AG04450 (cell line): ENCODE data around the gene MEIS2. TPM values are rescaled to one million over a fixed set of nuclear protein-coding genes. Genes with fewer than 3 reads are reported as not detected.

Experiments
- CTCF ChIA-PET: fragments of 300-600, 350-600 bp; formaldehyde crosslinking; extraction: SDS; loops from one replicate; lab custom pipeline; 2022; ENCODE audit warnings: antibody characterized with exemption, inconsistent platforms; lab: Charles Lee
- POLR2A ChIA-PET: fragments of 350-600 bp; formaldehyde crosslinking; extraction: SDS; loops from one replicate; lab custom pipeline; 2021; ENCODE audit warnings: antibody characterized with exemption, inconsistent platforms; lab: Yijun Ruan, JAX
- DNase-seq: peaks from one replicate; pipeline ENCODE4 v3.0.0-alpha.2; 2011; ENCODE audit warnings: low read depth, low spot score
- H3K27ac ChIP-seq: one replicate; pipeline ENCODE4 v1.5.1; 2012; ENCODE audit warnings: low read depth, low read length, control low read depth
- H3K27me3 ChIP-seq: one replicate; pipeline ENCODE4 v1.6.0; 2012; ENCODE audit warnings: low read length; ENCODE audit not compliant: control insufficient read depth, insufficient read depth
- H3K4me3 ChIP-seq: 2 replicates; pipeline ENCODE4 v1.5.1; 2011; ENCODE audit warnings: mild to moderate bottlenecking, low read depth, low read length, control low read depth
- H3K9me3 ChIP-seq: 2 replicates; pipeline ENCODE4 v1.5.1; 2012; ENCODE audit warnings: low read length; ENCODE audit not compliant: control insufficient read depth, insufficient read depth
- CTCF ChIP-seq: IDR thresholded peaks from 2 replicates; pipeline ENCODE4 v1.5.1; 2011; ENCODE audit warnings: low read depth, low read length, control low read depth, inconsistent platforms
- polyA plus RNA-seq: library from polyadenylated mRNA; depleted of rRNA; stranded (reverse); fragments of >200 nt; gene quantifications from 2 replicates; pipeline ENCODE4 v1.2.3, GENCODE V29; 2011

MEIS2 gene
- polyA plus RNA-seq, 1 experiment = 31.7 TPM

- H3K9me3 ChIP-seq = no peaks in the 10 kb centered on the region
- H3K4me3 ChIP-seq = no peak overlapping the region
- DNase-seq = no peak
- ChIA-PET CTCF (no interaction called here), POLR2A (no interaction called here)
- no peak overlapping the region for H3K27ac ChIP-seq
- H3K27me3 ChIP-seq = no peaks in the 10 kb centered on the region
- TF ChIP-seq CTCF = no peak
Measured at GRCh38 chr15:37072181-37072580, 28.2 kb downstream of the MEIS2 start.

- no peak for DNase-seq
- no peaks in the 10 kb centered on the region for H3K27me3 ChIP-seq
- ChIA-PET CTCF (no interaction called here), POLR2A (no interaction called here)
- no peak for TF ChIP-seq CTCF
- no peak overlapping the region for H3K4me3 ChIP-seq
- H3K9me3 ChIP-seq = no peaks in the 10 kb centered on the region
- H3K27ac ChIP-seq = no peak overlapping the region
Measured at GRCh38 chr15:37071134-37071533, 29.2 kb downstream of the MEIS2 start.

- POLR2A ChIA-PET = no interaction called here
- no peaks in the 10 kb centered on the region for H3K9me3 ChIP-seq
Measured at GRCh38 chr15:37070686-37071085, 29.7 kb downstream of the MEIS2 start.

GRCh38 chr15:37061996-37062395 lies 38.4 kb downstream of the MEIS2 start:
- TF ChIP-seq CTCF = no peak
- POLR2A ChIA-PET = no interaction called here
- Histone ChIP-seq H3K27ac (no peak overlapping the region), H3K4me3 (no peak overlapping the region), H3K27me3 (no peaks in the 10 kb centered on the region), H3K9me3 (no peaks in the 10 kb centered on the region)
- CTCF ChIA-PET = no interaction called here
- no peak for DNase-seq

More at GRCh38 chr15:37070686-37071085, 29.7 kb downstream of the MEIS2 start:
- no peak for TF ChIP-seq CTCF
- H3K27ac ChIP-seq = no peak overlapping the region
- no peak for DNase-seq
- CTCF ChIA-PET = no interaction called here
- H3K4me3 ChIP-seq = no peak overlapping the region
- no peaks in the 10 kb centered on the region for H3K27me3 ChIP-seq

GRCh38 chr15:37059086-37059485 lies 41.3 kb downstream of the MEIS2 start:
- DNase-seq = peak; percentile 73
- TF ChIP-seq CTCF = no peak
- Histone ChIP-seq H3K27ac (no peak overlapping the region), H3K27me3 (no peaks in the 10 kb centered on the region), H3K4me3 (no peak overlapping the region), H3K9me3 (no peaks in the 10 kb centered on the region)
- ChIA-PET CTCF (interaction anchor here (1.2 kb wide), 1 partner anchor 11 kb away, joined by 3 read pairs; no protein-coding TSS in a partner anchor), POLR2A (interaction anchor here (0.7 to 0.9 kb wide), 2 partner anchors 40 to 175 kb away, joined by 3 to 4 read pairs; no protein-coding TSS in a partner anchor)
